HG02759 (cell line): Measurements from ENCODE around the gene DCST1.

Source experiments
- ATAC-seq: cut with Tn5 transposase; IDR thresholded peaks from one replicate; pipeline ENCODE4 v1.9.1; 2021; ENCODE audit warnings: mild to moderate bottlenecking, moderate library complexity; ENCODE audit not compliant: unreplicated experiment

Gene DCST1

GRCh38 chr1:155012776-155013602 lies 20.6 kb upstream of the DCST1 start:
- ATAC-seq: no peak

- ATAC-seq: no peak
Observed at GRCh38 chr1:155013632-155014031, 20.0 kb upstream of the DCST1 start.

GRCh38 chr1:155014709-155015508 lies 18.7 kb upstream of the DCST1 start:
- no peak for ATAC-seq

GRCh38 chr1:155015527-155016230 lies 17.9 kb upstream of the DCST1 start:
- no peak for ATAC-seq

- ATAC-seq: no peak
Observed at GRCh38 chr1:155016231-155016831, 17.3 kb upstream of the DCST1 start.

- ATAC-seq: peak; percentile 80
Observed at GRCh38 chr1:155017041-155017945, 16.3 kb upstream of the DCST1 start.

GRCh38 chr1:155017946-155018316 lies 15.7 kb upstream of the DCST1 start:
- ATAC-seq: peak; percentile 16

- ATAC-seq: no peak
Observed at GRCh38 chr1:155018617-155019348, 14.8 kb upstream of the DCST1 start.

- ATAC-seq: no peak
Observed at GRCh38 chr1:155019377-155020245, 14.0 kb upstream of the DCST1 start.

GRCh38 chr1:155022136-155022926 lies 11.3 kb upstream of the DCST1 start:
- no peak for ATAC-seq

- ATAC-seq: no peak
Observed at GRCh38 chr1:155022927-155023236, 10.7 kb upstream of the DCST1 start.

GRCh38 chr1:155023627-155024026 lies 10.0 kb upstream of the DCST1 start:
- ATAC-seq: no peak

- ATAC-seq: no peak
Observed at GRCh38 chr1:155024315-155024714, 9.3 kb upstream of the DCST1 start.

GRCh38 chr1:155026154-155026553 lies 7.5 kb upstream of the DCST1 start:
- ATAC-seq: no peak

GRCh38 chr1:155026588-155026987 lies 7.0 kb upstream of the DCST1 start:
- ATAC-seq: no peak

GRCh38 chr1:155029513-155030242 lies 3.9 kb upstream of the DCST1 start:
- ATAC-seq: no peak

GRCh38 chr1:155030243-155030795 lies 3.3 kb upstream of the DCST1 start:
- ATAC-seq: no peak
